H9 (cell line): ENCODE results near the gene SCN4A. TPM values are rescaled to one million over a fixed set of nuclear protein-coding genes. Genes with fewer than 3 reads are reported as not detected.

Experiments used
- DNase-seq: peaks from one replicate; pipeline ENCODE4 v3.0.0-alpha.2; 2017
- H2AFZ ChIP-seq: one replicate; pipeline ENCODE4 v1.6.1; 2013; ENCODE audit warnings: mild to moderate bottlenecking, low read length, control low read depth, moderate library complexity
- H2AK5ac ChIP-seq: 2 replicates; pipeline ENCODE4 v1.6.1; 2013; ENCODE audit warnings: low read length, control low read depth, mixed read lengths; ENCODE audit not compliant: insufficient read length
- H2BK120ac ChIP-seq: one replicate; pipeline ENCODE4 v1.6.1; 2013; ENCODE audit warnings: low read depth, mild to moderate bottlenecking, low read length, control low read depth, inconsistent platforms; ENCODE audit not compliant: poor library complexity, severe bottlenecking
- H2BK12ac ChIP-seq: 2 replicates; pipeline ENCODE4 v1.6.1; 2013; ENCODE audit warnings: low read length, control low read depth, mixed read lengths, low read depth; ENCODE audit not compliant: insufficient read length
- H2BK15ac ChIP-seq: 2 replicates; pipeline ENCODE4 v1.6.1; 2013; ENCODE audit warnings: low read depth, low read length, control low read depth
- H2BK20ac ChIP-seq: one replicate; pipeline ENCODE4 v1.6.1; 2013; ENCODE audit warnings: low read depth, mild to moderate bottlenecking, low read length, control low read depth, inconsistent platforms; ENCODE audit not compliant: poor library complexity, severe bottlenecking
- H2BK5ac ChIP-seq: 2 replicates; pipeline ENCODE4 v1.6.1; 2013; ENCODE audit warnings: low read length, control low read depth, mixed read lengths; ENCODE audit not compliant: insufficient read length
- H3K14ac ChIP-seq: 2 replicates; pipeline ENCODE4 v1.6.1; 2013; ENCODE audit warnings: low read length, control low read depth; ENCODE audit not compliant: insufficient read depth
- H3K18ac ChIP-seq: 2 replicates; pipeline ENCODE4 v1.6.1; 2013; ENCODE audit warnings: low read depth, mild to moderate bottlenecking, mixed read lengths, low read length, control low read depth; ENCODE audit not compliant: insufficient read length
- H3K23ac ChIP-seq: 2 replicates; pipeline ENCODE4 v1.6.1; 2013; ENCODE audit warnings: low read length, control low read depth, mixed read lengths, low read depth; ENCODE audit not compliant: insufficient read length
- H3K23me2 ChIP-seq: 2 replicates; pipeline ENCODE4 v1.6.1; 2013; ENCODE audit warnings: low read depth, mild to moderate bottlenecking, mixed read lengths, low read length, control low read depth; ENCODE audit not compliant: insufficient read length, poor library complexity, severe bottlenecking
- H3K27ac ChIP-seq: 2 replicates; pipeline ENCODE4 v1.5.1; 2013; ENCODE audit warnings: low read length, control low read depth, mixed read lengths, low read depth; ENCODE audit not compliant: insufficient read length
- H3K27me3 ChIP-seq: 2 replicates; pipeline ENCODE4 v1.6.1; 2013; ENCODE audit warnings: low read length, control low read depth, inconsistent platforms; ENCODE audit not compliant: insufficient read depth
- H3K4ac ChIP-seq: 2 replicates; pipeline ENCODE4 v1.6.1; 2013; ENCODE audit warnings: low read depth, mild to moderate bottlenecking, control low read depth, inconsistent platforms, low read length, moderate library complexity
- H3K4me1 ChIP-seq: 2 replicates; pipeline ENCODE4 v1.6.1; 2013; ENCODE audit warnings: low read length, control low read depth, inconsistent platforms; ENCODE audit not compliant: insufficient read depth
- H3K4me2 ChIP-seq: 2 replicates; pipeline ENCODE4 v1.6.1; 2013; ENCODE audit warnings: low read length, control low read depth, mixed read lengths; ENCODE audit not compliant: insufficient read length, insufficient read depth
- H3K56ac ChIP-seq: 2 replicates; pipeline ENCODE4 v1.6.1; 2013; ENCODE audit warnings: low read depth, mild to moderate bottlenecking, mixed read lengths, low read length, control low read depth; ENCODE audit not compliant: insufficient read length
- H3K79me1 ChIP-seq: 2 replicates; pipeline ENCODE4 v1.6.1; 2013; ENCODE audit warnings: low read depth, mild to moderate bottlenecking, moderate library complexity, low read length, control low read depth, inconsistent platforms; ENCODE audit not compliant: insufficient read depth, poor library complexity, severe bottlenecking
- H3K79me2 ChIP-seq: 2 replicates; pipeline ENCODE4 v1.6.1; 2013; ENCODE audit warnings: low read length, control low read depth, inconsistent platforms; ENCODE audit not compliant: insufficient read depth
- H3K9ac ChIP-seq: 2 replicates; pipeline ENCODE4 v1.6.1; 2013; ENCODE audit warnings: low read length, control low read depth, mixed read lengths; ENCODE audit not compliant: insufficient read length; ENCODE audit errors: extremely low read depth
- H3K9me3 ChIP-seq: one replicate; pipeline ENCODE4 v1.6.1; 2013; ENCODE audit warnings: low read depth, low read length, inconsistent platforms; ENCODE audit not compliant: control insufficient read depth
- H3T11ph ChIP-seq: one replicate; pipeline ENCODE4 v1.6.1; 2013; ENCODE audit warnings: mild to moderate bottlenecking, low read length, control low read depth, inconsistent platforms
- H4K20me1 ChIP-seq: one replicate; pipeline ENCODE4 v1.6.1; 2013; ENCODE audit not compliant: control insufficient read depth, insufficient read length, insufficient read depth
- H4K5ac ChIP-seq: 2 replicates; pipeline ENCODE4 v1.6.1; 2013; ENCODE audit warnings: low read depth, mild to moderate bottlenecking, mixed read lengths, low read length, control low read depth; ENCODE audit not compliant: insufficient read length
- H4K8ac ChIP-seq: replicated peaks from 2 replicates; pipeline ENCODE4 v1.6.1; 2013; ENCODE audit warnings: low read length, control low read depth, mixed read lengths, low read depth; ENCODE audit not compliant: insufficient read length
- H4K91ac ChIP-seq: 2 replicates; pipeline ENCODE4 v1.6.1; 2013; ENCODE audit warnings: low read depth, mild to moderate bottlenecking, moderate library complexity, mixed read lengths, low read length, control low read depth; ENCODE audit not compliant: insufficient read length
- H3K27ac Mint-ChIP-seq, 3 experiments: 2 replicates in 2 of 3; 3 replicates in 1 of 3; pipeline ENCODE4 v1.8.0; 2020 to 2021; ENCODE audit warnings: mixed read lengths in 3 of 3, mild to moderate bottlenecking in 1 of 3, moderate library complexity in 1 of 3
- H3K27me3 Mint-ChIP-seq: 2 replicates; pipeline ENCODE4 v1.8.0; 2021; ENCODE audit warnings: low read depth, mild to moderate bottlenecking, moderate library complexity, mixed read lengths
- H3K36me3 Mint-ChIP-seq, 3 experiments: 2 replicates in 2 of 3; 3 replicates in 1 of 3; pipeline ENCODE4 v1.8.0; 2020 to 2021; ENCODE audit warnings: low read depth in 3 of 3, mixed read lengths in 3 of 3; ENCODE audit not compliant: insufficient read depth in 1 of 3
- H3K4me1 Mint-ChIP-seq, 2 experiments: 2 replicates each; pipeline ENCODE4 v1.8.0; 2020; ENCODE audit warnings: mixed read lengths in 2 of 2
- H3K4me3 Mint-ChIP-seq, 2 experiments: 2 replicates in 1 of 2; 3 replicates in 1 of 2; pipeline ENCODE4 v1.8.0; 2020 to 2021; ENCODE audit warnings: mild to moderate bottlenecking in 2 of 2, mixed read lengths in 2 of 2, moderate library complexity in 1 of 2
- H3K9me3 Mint-ChIP-seq, 2 experiments: 2 replicates in 1 of 2; 3 replicates in 1 of 2; pipeline ENCODE4 v1.8.0; 2020; ENCODE audit warnings: mild to moderate bottlenecking in 2 of 2, mixed read lengths in 2 of 2, moderate library complexity in 1 of 2
- CTCF ChIP-seq: fragments of 200-600 bp; sonication (generic); conservative IDR thresholded peaks from 3 replicates; pipeline ENCODE4 v1.8.0; 2021; ENCODE audit warnings: antibody characterized with exemption, mild to moderate bottlenecking
- WGBS: extraction: QIAGEN DNeasy Blood & Tissue Kit; methylation state at CpG from one replicate; pipeline ENCODE4 v1.1.7; 2013; ENCODE audit warnings: missing lambda C conversion rate, low lambda C conversion rate, mixed read lengths; ENCODE audit not compliant: insufficient read length; ENCODE audit errors: extremely low coverage; 5-methylcytosine and 5-hydroxymethylcytosine counted together
- total RNA-seq: library from RNA; stranded (reverse); gene quantifications from 2 replicates; pipeline ENCODE4 v1.2.1, GENCODE V29; 2021

The SCN4A gene
- total RNA-seq, 1 experiment from 2014 or later, result 5.8 TPM

- H3T11ph ChIP-seq, result no peak overlapping the region
These were observed 44.8 kb upstream of the SCN4A start for GRCh38 chr17:64017381-64017980.

More at GRCh38 chr17:64017381-64017980, 44.8 kb upstream of the SCN4A start:
- H2BK5ac ChIP-seq, result no peak overlapping the region
- H3K27ac ChIP-seq, result no peak overlapping the region
- H2BK15ac ChIP-seq, result no peak overlapping the region
- H4K8ac ChIP-seq, result no peak overlapping the region
- H3K56ac ChIP-seq, result no peak overlapping the region
- no peaks in the 10 kb centered on the region for H3K9me3 ChIP-seq
- no peak overlapping the region for H2AK5ac ChIP-seq
- Mint-ChIP-seq H3K4me1 (peaks cover 3 to 4% of the 10 kb centered on the region in 2 experiments), H3K4me3 (no peak overlapping the region), H3K9me3 (peaks cover 0 to 2% of the 10 kb centered on the region in 2 experiments; a peak in 1 of 5 replicates), H3K36me3 (no peaks in the 10 kb centered on the region), H3K27ac (no peak overlapping the region), H3K27me3 (peaks cover 12% of the 10 kb centered on the region)
- no peak overlapping the region for H2AFZ ChIP-seq
- WGBS, result no CpG with 5 or more reads among the region's 2 CpGs
- no peak overlapping the region for H2BK12ac ChIP-seq
- no peak overlapping the region for H2BK20ac ChIP-seq
- H3K4me1 ChIP-seq, result no peaks in the 10 kb centered on the region
- no peaks in the 10 kb centered on the region; the same call in 1 of the 2 replicates for H3K27me3 ChIP-seq
- no peak overlapping the region for H3K23ac ChIP-seq
- H3K9ac ChIP-seq, result no peak overlapping the region
- no peak overlapping the region for H4K5ac ChIP-seq
- no peak overlapping the region for H3K4ac ChIP-seq
- no peak overlapping the region for H4K91ac ChIP-seq
- H3K18ac ChIP-seq, result no peak overlapping the region
- no peaks in the 10 kb centered on the region for H3K79me1 ChIP-seq
- peaks cover 3% of the 10 kb centered on the region for H3K23me2 ChIP-seq
- H4K20me1 ChIP-seq, result no peaks in the 10 kb centered on the region
- no peak overlapping the region for H2BK120ac ChIP-seq
- no peak overlapping the region for H3K4me2 ChIP-seq
- DNase-seq, result no peak
- no peak overlapping the region for H3K14ac ChIP-seq
- TF ChIP-seq CTCF, result peak; percentile 58
- no peaks in the 10 kb centered on the region for H3K79me2 ChIP-seq
